Left lung (tissue), 10 donors: ENCODE data around the gene PAMR1. TPM values are rescaled to one million over a fixed set of nuclear protein-coding genes. Genes with fewer than 3 reads are reported as not detected.

Experiments used
- ATAC-seq: fragments of 200-7000 bp; cut with Tn5 transposase; one replicate; pipeline ENCODE4 v1.9.1; 2020; ENCODE audit warnings: moderate library complexity
- DNase-seq, 4 donors: peaks; one replicate each; pipeline ENCODE4 v3.0.0-alpha.2; 2013 to 2020
- H3K27ac ChIP-seq, 2 donors: fragments of 200-600 bp; sonication (generic) in 1 of 2; one replicate each; pipeline versions ENCODE4 v1.5.0 to v1.8.0; 2020 to 2021
- H3K27me3 ChIP-seq, 2 donors: fragments of 200-600 bp; sonication (generic) in 1 of 2; one replicate each; pipeline versions ENCODE4 v1.5.0 to v1.8.0; 2020 to 2021
- H3K36me3 ChIP-seq, 2 donors: fragments of 200-600 bp; sonication (generic) in 1 of 2; one replicate each; pipeline versions ENCODE4 v1.5.0 to v1.8.0; 2020 to 2021
- H3K4me1 ChIP-seq, 2 donors: fragments of 200-600 bp; one replicate each; pipeline ENCODE4 v1.8.0; 2021
- H3K4me3 ChIP-seq, 2 donors: fragments of 200-600 bp; sonication (generic) in 1 of 2; one replicate each; pipeline versions ENCODE4 v1.5.0 to v1.8.0; 2020 to 2021; ENCODE audit warnings: mild to moderate bottlenecking in 1 of 2
- H3K9me3 ChIP-seq, 2 donors: fragments of 200-600 bp; sonication (generic) in 1 of 2; one replicate each; pipeline versions ENCODE4 v1.5.0 to v1.8.0; 2020 to 2021
- intact Hi-C, 2 donors: fragments of 100-400 bp; cut with DNase I; formaldehyde crosslinking; loops; one replicate each; pipeline versions ENCODE4 v1.11.2 to v1.14.2; 2022
- polyA plus RNA-seq, 6 donors: library from polyadenylated mRNA; unstranded; fragments of 120-200 nt; gene quantifications; one replicate each; pipeline ENCODE4 v1.2.1, GENCODE V29; 2013; ENCODE audit not compliant: insufficient read length in 6 of 6
- total RNA-seq, 2 donors: library from RNA; stranded (reverse); fragmentation: NEBNext Ultra II Directional; extraction: Animal tissue kit (Norgen Biotek cat#: 25700); gene quantifications; one replicate each; pipeline ENCODE4 v1.2.1, GENCODE V29; 2021
- TF ChIP-seq, protein P1 (sequence below), 2 donors: fragments of 200-600 bp; sonication (generic) in 1 of 2; IDR thresholded peaks; one replicate each; pipeline versions ENCODE4 v1.5.0 to v1.8.0; 2021; ENCODE audit warnings: antibody characterized with exemption in 2 of 2
- donor health status: DM: no; HTN: yes; CAD: no.
- donor health status: DM: no; HTN: no; CAD: no.

PAMR1 gene
- total and polyA plus RNA-seq, 8 donors: 0.65 to 14.4 (median 9.1) TPM

DNA sequence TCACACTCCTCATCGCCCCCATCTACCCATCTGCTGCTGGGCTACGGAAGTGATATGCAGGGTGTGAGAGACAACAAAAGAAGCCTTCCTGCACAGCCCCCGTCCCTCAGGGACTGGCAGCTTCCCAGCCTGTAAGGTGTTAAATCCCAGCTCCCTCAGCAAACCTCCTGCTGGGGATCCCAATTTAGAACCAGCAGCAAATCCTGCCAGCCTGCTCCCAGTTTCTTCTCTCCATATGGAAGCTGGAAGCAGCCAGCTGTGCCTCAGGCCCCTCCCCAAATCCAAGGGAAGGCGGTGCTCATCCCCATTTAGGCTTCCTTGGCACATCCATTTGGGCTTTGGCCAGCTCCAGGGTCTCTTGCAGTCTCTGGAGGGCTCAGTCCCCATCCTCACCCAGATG, 47.5 kb downstream of the PAMR1 start:
- Histone ChIP-seq H3K4me3 (no peak overlapping the region), H3K36me3 (no peaks in the 10 kb centered on the region), H3K9me3 (peaks cover 0 to 4% of the 10 kb centered on the region in 2 donors), H3K27ac (no peak overlapping the region), H3K4me1 (no peaks in the 10 kb centered on the region), H3K27me3 (peaks cover 0 to 6% of the 10 kb centered on the region in 2 donors)
- DNase-seq (no peak), ATAC-seq (no peak)
- intact Hi-C loops: no loop called here
- TF ChIP-seq, protein P1, sequence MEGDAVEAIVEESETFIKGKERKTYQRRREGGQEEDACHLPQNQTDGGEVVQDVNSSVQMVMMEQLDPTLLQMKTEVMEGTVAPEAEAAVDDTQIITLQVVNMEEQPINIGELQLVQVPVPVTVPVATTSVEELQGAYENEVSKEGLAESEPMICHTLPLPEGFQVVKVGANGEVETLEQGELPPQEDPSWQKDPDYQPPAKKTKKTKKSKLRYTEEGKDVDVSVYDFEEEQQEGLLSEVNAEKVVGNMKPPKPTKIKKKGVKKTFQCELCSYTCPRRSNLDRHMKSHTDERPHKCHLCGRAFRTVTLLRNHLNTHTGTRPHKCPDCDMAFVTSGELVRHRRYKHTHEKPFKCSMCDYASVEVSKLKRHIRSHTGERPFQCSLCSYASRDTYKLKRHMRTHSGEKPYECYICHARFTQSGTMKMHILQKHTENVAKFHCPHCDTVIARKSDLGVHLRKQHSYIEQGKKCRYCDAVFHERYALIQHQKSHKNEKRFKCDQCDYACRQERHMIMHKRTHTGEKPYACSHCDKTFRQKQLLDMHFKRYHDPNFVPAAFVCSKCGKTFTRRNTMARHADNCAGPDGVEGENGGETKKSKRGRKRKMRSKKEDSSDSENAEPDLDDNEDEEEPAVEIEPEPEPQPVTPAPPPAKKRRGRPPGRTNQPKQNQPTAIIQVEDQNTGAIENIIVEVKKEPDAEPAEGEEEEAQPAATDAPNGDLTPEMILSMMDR (IDR thresholded peaks at IDR 0.05): no peak

DNA sequence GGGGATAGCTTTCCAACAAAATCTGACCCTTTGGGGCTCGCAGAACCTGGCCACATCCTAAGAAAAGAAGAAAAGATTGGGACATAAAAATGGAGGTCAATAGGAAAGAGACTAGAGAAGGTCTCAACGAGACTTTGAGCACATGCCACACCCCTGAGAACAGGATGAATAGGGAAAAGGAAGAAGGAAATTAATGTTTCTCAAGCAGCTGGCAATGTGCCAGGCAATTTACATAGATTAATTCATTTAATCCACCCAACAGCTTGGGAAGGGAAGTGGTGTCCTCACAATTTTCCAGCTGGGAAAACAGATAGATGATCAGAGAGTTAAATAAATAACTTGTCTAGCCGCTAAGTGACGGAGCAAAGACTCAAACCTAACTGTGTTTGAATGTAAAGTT, 50.7 kb downstream of the PAMR1 start:
- Histone ChIP-seq H3K4me3 (no peak overlapping the region), H3K27me3 (peaks cover 0 to 6% of the 10 kb centered on the region in 2 donors), H3K27ac (no peak overlapping the region), H3K4me1 (no peaks in the 10 kb centered on the region), H3K36me3 (no peaks in the 10 kb centered on the region), H3K9me3 (no peaks in the 10 kb centered on the region)
- DNase-seq: peak in 1 of 4 donors; percentile 38
- TF ChIP-seq, protein P1 (IDR thresholded peaks at IDR 0.05): no peak
- ATAC-seq: no peak
- intact Hi-C loops: no loop called here

- Histone ChIP-seq H3K4me1 (no peaks in the 10 kb centered on the region), H3K36me3 (no peaks in the 10 kb centered on the region), H3K9me3 (no peaks in the 10 kb centered on the region), H3K4me3 (no peak overlapping the region), H3K27ac (no peak overlapping the region), H3K27me3 (peaks cover 0 to 13% of the 10 kb centered on the region in 2 donors)
- no peak for DNase-seq
- no peak for ATAC-seq
- intact Hi-C loops: no loop called here
- TF ChIP-seq, protein P1 (IDR thresholded peaks at IDR 0.05): no peak
Observed at GRCh38 chr11:35473795-35474374, 51.5 kb downstream of the PAMR1 start.

DNA sequence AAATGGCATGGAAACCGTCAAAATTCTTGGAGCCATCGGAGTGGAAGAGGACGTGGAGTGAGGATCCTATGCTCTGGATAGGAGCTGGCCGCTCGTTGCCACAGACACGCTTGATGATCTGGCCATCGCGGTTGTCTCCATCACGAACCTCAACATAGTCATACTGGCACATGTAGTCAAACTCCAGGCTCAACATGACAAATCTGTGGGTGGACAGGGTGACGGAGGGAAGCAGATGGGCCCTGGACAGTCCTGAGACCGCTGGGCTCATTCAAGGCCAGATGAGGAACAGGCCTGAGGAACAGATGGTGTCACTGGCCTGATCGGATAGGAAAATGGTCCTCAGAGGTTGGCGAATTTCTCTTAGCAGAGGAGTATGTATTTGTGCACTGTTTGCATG, 54.8 kb downstream of the PAMR1 start:
- TF ChIP-seq, protein P1 (IDR thresholded peaks at IDR 0.05): no peak
- Histone ChIP-seq H3K4me1 (no peaks in the 10 kb centered on the region), H3K36me3 (no peaks in the 10 kb centered on the region), H3K9me3 (no peaks in the 10 kb centered on the region), H3K27me3 (peaks cover 0 to 8% of the 10 kb centered on the region in 2 donors), H3K27ac (no peak overlapping the region), H3K4me3 (no peak overlapping the region)
- DNase-seq (no peak), ATAC-seq (no peak)
- intact Hi-C loops: no loop called here

GRCh38 chr11:35466058-35466457, 59.4 kb downstream of the PAMR1 start:
- Histone ChIP-seq H3K27me3 (peaks cover 0 to 8% of the 10 kb centered on the region in 2 donors), H3K9me3 (no peaks in the 10 kb centered on the region), H3K27ac (no peak overlapping the region), H3K36me3 (no peaks in the 10 kb centered on the region), H3K4me1 (no peaks in the 10 kb centered on the region), H3K4me3 (no peak overlapping the region)
- intact Hi-C loops: no loop called here
- DNase-seq (no peak), ATAC-seq (no peak)
- TF ChIP-seq, protein P1 (IDR thresholded peaks at IDR 0.05): no peak
